HG03432 (cell line): ENCODE results near the gene ZNF598.
A peak's percentile ranks its signal among the peaks of the same experiment; 100 is the strongest.
"Not testable (repeated sequence)": the region's sequence is repeated elsewhere in the genome, so short reads cannot be mapped to it uniquely, and the experiment has no call there.

Source experiments
- ATAC-seq: cut with Tn5 transposase; IDR thresholded peaks from one replicate; pipeline ENCODE4 v1.9.1; 2021; ENCODE audit warnings: mild to moderate bottlenecking, moderate library complexity; ENCODE audit not compliant: unreplicated experiment

Gene ZNF598

DNA sequence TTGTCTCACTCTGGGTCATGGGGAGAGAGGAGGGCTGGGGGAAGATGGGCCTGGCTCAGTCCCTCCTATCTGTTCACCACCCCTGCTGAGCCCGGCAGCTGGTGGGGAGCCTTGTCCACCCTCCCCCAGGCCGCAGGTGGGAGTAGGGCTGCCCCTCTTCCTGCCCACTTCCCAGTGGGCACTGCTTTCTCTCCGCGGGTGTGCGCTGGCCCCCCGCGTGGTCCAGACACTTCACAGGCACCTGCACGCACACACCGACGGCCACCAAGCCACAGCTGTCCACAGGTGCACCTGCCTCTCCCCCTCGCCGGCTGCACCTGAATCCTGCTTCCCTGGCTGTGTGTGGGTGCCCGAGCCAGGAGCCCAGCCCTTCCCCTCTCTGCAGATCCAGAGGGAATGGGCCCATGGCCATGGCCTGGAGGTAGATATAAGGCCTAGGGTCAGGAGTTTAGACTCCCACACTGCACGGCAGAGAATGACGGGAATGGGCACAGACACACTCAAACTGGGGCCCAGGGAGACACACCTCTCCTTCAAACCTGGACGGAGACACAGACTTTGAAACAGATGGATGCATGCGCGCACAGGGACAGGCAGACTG lies 19.1 kb upstream of the ZNF598 start:
- ATAC-seq, result no peak

DNA sequence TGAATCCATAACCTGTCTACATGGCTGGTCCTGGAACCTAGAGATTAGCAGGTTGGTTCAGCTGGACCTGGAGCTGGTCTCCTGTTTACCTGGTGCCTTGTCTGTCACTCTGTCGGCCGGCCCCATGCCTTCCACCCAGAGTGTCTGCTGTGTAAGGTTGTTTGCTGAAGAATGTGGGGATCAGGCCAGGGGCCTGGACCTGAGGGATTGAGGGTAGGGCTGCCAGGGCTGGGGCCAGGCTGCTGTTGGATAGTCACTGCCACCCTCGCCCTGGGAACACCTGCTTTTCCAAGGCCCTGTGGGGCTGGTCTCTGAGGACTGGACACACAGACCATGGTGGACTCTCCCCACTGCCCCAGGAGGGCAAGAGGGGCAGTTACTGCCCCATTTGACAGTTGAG lies 18.5 kb upstream of the ZNF598 start:
- ATAC-seq, result no peak

DNA sequence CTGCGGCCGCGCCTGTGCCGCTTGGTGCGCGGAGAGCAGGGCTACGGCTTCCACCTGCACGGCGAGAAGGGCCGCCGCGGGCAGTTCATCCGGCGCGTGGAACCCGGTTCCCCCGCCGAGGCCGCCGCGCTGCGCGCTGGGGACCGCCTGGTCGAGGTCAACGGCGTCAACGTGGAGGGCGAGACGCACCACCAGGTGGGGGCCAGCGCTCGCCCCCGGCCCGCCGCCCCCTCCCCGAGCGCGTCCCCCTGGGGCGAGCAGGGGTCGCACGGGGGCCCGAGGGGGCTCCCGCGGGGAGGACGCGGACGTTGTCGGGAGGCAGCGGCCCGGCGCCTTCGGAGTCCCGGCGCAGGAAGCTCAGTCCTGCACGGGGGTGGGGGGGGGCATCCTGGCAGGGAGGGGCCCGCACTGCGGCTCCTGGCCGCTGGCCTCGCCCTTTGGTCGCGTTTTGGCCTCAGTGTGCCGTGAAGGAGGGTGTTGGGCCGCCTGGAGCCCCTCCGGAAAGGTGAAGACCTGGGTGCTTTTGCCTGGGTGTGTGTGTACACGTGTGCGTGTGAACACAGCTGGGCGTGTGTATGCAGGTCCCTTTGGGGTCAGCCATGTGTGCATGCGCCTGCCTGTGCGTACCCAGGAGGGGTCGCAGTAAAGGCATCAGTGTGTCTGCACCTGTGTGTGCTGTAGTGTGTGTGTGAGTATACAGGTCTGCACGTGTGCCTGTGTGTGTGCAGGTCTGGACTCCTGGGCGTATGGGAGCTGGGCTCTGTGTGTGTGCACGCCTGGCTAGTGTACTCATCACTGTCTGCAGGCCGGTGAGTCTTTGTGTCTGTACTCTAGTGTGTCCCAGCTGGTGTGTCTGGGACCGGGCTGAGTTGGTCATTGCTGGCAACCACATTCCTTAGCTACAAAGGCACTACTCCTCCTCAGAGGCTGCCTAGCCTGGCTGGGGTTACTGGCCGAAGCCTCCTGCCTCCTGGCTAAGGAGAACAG lies 17.7 kb upstream of the ZNF598 start:
- no peak for ATAC-seq

DNA sequence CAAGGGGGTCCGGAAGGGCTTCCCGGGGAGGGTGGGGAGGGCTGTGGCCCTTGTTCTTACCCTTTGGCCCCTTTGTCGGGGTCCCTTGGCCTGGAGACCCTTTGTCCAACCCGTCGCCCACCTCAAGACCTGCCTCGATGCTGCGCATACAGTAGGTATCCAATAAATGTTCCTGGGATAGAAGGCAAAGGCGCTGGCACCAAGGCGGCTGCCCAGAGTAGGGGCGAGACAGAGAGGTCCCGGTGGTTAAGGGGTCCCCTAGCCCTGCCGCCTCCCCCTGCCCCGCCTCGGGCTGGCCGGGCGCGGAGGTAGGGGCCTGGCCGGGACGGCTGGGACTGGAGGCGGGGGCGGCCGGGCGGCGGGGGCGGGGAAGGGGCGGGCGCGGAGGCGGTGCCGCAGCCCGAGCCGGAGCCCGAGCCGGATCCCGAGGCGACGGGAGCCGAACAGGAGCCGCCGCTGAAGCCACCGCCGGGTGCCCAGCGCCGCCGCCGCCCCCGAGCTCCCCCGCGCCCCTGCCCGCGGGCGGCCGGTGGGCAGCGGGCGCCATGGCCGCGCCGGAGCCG lies 16.9 kb upstream of the ZNF598 start, which contains the start of gene NHERF2:
Gene NHERF2, plus strand, starts transcription at position 442 of the 563 bp plus-strand sequence. Its CDS starts 104 bp downstream, at position 546.
- no peak for ATAC-seq

GRCh38 chr16:2025878-2026460 lies 16.3 kb upstream of the ZNF598 start:
- no peak for ATAC-seq

DNA sequence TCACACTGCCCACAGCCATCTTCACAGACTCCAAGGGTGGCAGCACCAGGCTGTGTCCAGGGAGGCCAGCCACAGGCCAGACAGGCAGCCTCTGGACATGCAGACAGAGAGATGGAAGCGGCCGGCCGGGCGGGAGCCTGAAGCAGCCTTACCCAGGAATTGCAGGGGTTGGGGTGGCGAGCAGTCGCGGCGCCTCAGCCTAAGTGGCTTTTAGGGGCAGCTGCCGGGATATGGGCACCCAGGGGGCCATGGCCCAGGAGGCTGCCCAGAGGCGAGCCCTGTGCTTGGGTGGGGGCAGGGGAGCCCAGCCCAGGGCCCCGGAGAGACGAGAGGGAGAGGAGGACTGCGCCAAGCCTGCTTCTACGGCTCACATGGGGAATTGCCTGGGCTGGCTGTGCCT lies 15.6 kb upstream of the ZNF598 start:
- no peak for ATAC-seq

GRCh38 chr16:2024032-2024420 lies 14.4 kb upstream of the ZNF598 start:
- ATAC-seq, result no peak

GRCh38 chr16:2023092-2024031 lies 13.7 kb upstream of the ZNF598 start:
- ATAC-seq, result peak; percentile 81

DNA sequence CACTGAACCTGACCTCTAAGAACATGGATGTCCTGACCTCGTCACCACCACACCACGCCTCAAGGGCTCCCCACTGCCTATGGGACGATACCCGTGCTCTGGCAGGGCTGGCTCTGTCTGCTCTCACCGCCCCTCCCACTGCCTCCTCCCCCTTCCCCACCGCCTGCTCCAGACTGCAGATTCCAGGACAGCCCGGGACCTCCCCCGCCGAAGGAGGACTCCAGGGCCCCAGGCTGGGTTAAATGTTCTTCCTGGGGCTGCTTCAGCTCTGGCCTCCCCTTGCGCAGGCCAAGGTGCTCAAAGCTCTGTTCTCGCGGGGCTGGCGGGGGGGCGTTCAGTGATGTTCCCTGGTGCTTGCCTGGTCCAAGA lies 13.1 kb upstream of the ZNF598 start:
- no peak for ATAC-seq

- no peak for ATAC-seq
These were observed 10.6 kb upstream of the ZNF598 start for GRCh38 chr16:2019921-2020831.

- ATAC-seq, result no peak
These were observed 9.9 kb upstream of the ZNF598 start, which contains the start of gene NPW for GRCh38 chr16:2019518-2019920. Gene NPW (plus strand): TSS chr16:2019785.

GRCh38 chr16:2016407-2016922 lies 6.8 kb upstream of the ZNF598 start:
- ATAC-seq, result no peak

DNA sequence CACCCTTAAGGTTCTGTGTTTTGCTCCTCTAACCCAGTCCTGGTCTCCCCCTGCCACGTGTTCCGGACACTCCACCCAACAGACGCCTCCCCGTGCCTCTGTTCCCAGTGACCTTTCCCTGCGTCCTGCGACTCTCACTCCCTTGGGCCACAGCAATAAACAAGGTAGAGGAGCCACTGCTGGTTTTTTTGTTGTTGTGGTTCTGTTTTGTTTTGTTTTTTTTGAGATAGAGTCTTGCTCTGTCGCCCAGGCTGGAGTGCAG lies 6.3 kb upstream of the ZNF598 start:
- ATAC-seq, result no peak

DNA sequence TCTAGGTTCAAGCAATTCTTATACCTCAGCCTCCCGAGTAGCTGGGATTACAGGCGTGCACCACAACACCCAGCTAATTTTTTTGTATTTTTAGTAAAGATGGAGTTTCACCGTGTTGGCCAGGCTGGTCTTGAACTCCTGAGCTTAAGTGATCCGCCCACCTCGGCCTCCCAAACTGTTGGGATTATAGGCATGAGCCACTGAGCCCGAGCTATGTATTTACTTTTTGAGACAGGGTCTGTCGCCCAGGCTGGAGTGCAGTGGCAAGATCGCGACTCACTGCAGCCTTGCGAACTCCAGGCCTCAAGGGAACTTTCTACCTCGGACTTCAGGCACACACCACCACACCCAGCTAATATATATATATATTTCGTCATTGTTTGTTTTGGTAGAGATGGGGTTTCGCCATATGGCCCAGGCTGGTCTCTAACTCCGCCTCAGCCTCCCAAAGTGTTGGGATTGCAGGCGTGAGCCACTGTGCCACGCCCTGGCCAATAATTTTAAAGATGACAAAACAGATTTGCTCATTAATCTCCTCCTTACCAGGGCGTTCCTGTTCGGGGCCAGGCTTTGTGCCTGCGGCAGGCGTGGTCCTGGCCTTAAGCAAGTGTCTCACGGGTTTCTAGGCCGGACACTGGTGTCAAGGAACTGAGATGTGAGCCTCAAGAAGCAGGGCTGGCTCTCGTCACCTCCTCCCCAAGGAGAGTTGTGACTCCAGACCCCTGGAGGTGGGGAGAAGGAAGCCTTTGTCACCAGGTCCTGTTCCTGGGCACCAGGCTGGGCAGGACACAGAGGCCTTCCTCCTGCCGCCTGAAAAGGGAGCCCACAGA lies 5.7 kb upstream of the ZNF598 start:
- ATAC-seq, result no peak

DNA sequence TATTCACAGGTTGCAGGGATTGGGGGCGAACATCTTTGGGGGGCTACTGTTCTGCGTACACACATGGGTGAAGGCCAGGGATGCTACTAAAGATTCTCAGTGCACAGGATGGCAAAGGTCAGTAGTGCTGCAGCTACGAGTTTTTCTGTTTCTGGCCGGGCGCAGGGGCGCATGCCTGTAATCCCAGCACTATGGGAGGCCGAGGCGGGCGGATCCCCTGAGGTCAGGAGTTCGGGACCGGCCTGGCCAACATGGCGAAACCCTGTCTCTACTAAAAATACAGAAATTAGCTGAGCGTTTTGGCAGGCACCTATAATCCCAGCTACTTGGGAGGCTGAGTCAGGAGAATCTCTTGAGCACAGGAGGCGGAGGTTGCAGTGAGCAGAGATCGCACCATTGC lies 3.9 kb upstream of the ZNF598 start:
- ATAC-seq, result no peak

DNA sequence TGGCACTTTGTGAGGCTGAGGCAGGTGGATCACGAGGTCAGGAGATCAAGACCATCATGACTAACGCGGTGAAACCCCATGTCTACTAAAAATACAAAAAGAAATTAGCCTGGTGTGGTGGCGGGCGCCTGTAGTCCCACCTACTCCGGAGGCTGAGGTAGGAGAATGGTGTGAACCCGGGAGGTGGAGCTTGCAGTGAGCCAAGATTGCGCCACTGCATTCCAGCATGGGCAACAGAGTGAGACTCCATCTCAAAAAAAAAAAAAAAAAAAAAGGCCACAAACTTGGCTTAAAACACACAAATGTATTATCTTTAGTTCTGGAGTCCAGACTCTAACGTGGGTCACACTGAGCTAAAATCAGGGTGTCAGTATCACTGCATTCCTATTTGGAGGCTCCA lies 2.1 kb upstream of the ZNF598 start:
- not testable (repeated sequence) for ATAC-seq

DNA sequence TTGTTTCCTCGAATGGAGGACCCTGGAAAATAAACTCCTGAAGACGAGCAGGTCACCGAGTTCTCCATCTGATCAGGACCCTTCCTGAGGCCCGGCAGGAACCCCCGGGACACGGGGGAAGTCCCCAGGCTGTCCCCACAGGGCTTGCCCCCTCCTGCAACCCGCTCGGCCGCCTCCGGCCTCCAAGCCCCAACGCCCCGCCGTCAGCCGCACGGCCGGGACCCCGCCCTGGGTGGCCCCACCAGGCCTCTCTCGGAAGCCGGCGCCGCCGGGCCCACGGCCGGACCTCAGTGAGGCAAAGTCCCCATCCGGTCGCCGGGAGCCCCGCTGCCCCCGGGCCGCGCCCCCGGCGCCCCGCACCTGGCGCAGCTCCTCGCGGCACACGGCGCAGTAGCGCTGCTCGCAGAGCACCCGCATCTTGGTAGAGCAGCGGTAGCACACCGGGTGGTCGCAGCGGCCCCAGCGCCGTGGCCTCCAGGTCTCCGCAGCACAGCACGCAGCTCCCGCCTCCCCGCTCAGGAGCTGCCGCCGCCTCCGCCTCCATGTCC lies 383 bp downstream of the ZNF598 start:
- ATAC-seq, result peak; percentile 32

GRCh38 chr16:2008631-2009163 lies 924 bp downstream of the ZNF598 start:
- peak; percentile 9 for ATAC-seq
